Muscle layer of colon (tissue), 2 donors: ENCODE measurements around the gene MAP3K14.

Experiments used
- H3K27ac ChIP-seq: one replicate; pipeline ENCODE4 v1.7.0; 2013; ENCODE audit warnings: low read depth, mild to moderate bottlenecking, low read length, moderate library complexity
- H3K27me3 ChIP-seq, 2 donors: one replicate each; pipeline ENCODE4 v1.7.0; 2013; ENCODE audit warnings: low read length in 2 of 2, mild to moderate bottlenecking in 2 of 2; ENCODE audit not compliant: insufficient read depth in 2 of 2, control insufficient read depth in 1 of 2
- H3K36me3 ChIP-seq: one replicate; pipeline ENCODE4 v1.7.0; 2013; ENCODE audit warnings: mild to moderate bottlenecking, low read length; ENCODE audit not compliant: insufficient read depth
- H3K4me1 ChIP-seq: one replicate; pipeline ENCODE4 v1.7.0; 2013; ENCODE audit warnings: mild to moderate bottlenecking, low read length; ENCODE audit not compliant: insufficient read depth
- H3K4me3 ChIP-seq, 2 donors: one replicate each; pipeline ENCODE4 v1.7.0; 2013; ENCODE audit warnings: low read length in 2 of 2, low read depth in 1 of 2, mild to moderate bottlenecking in 1 of 2, moderate library complexity in 1 of 2
- H3K9ac ChIP-seq: one replicate; pipeline ENCODE4 v1.7.0; 2013; ENCODE audit warnings: low read length
- H3K9me3 ChIP-seq: one replicate; pipeline ENCODE4 v1.7.0; 2013; ENCODE audit warnings: mild to moderate bottlenecking, low read length
- donor health status: abdominal sarcoma.
- donor health status: Adenocarcinoma of cecum.

Gene MAP3K14

DNA sequence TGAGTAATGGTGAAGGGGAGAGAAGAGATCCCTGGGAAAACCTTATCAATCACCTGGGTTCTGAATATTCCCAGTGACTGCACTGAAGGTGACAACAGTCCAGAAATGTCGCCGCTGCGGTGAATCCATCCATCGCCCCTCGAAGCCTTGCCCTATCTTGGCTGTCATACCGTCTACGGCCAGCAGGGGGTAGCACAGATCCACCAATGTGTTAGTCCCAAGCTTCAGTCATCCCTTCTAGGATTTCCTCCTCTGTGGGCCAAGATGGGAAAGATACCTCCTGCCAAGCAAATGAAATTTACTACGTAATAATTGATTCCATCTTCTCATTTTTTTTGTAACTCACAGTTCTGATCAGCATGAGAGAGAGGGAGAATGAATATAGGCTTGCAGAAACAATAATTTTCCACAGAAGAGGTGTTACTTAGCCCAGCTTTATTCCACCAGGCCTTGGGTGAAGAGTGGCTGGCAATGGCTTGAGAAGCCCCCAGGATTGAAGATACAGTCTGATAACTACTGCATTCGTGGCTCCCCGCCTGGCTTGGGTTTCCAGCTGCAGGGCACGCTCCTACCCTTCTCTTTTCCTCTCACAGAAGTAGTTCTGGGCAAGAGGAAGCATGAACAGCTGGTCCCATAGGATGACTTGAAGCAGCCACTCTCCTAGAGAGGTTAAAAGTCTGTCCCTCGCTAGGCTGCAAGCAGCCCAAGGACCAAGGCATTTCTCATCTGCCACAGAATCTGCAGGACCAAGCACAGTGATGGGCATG, 97.7 kb downstream of the MAP3K14 start:
- Histone ChIP-seq H3K4me3 (no peak overlapping the region), H3K4me1 (no peaks in the 10 kb centered on the region), H3K9me3 (no peaks in the 10 kb centered on the region), H3K27ac (no peak overlapping the region), H3K27me3 (peaks cover 0 to 15% of the 10 kb centered on the region in 2 donors), H3K9ac (no peak overlapping the region), H3K36me3 (no peaks in the 10 kb centered on the region)
